ENCODE measurements around the gene LTB4R.

The LTB4R gene

DNA sequence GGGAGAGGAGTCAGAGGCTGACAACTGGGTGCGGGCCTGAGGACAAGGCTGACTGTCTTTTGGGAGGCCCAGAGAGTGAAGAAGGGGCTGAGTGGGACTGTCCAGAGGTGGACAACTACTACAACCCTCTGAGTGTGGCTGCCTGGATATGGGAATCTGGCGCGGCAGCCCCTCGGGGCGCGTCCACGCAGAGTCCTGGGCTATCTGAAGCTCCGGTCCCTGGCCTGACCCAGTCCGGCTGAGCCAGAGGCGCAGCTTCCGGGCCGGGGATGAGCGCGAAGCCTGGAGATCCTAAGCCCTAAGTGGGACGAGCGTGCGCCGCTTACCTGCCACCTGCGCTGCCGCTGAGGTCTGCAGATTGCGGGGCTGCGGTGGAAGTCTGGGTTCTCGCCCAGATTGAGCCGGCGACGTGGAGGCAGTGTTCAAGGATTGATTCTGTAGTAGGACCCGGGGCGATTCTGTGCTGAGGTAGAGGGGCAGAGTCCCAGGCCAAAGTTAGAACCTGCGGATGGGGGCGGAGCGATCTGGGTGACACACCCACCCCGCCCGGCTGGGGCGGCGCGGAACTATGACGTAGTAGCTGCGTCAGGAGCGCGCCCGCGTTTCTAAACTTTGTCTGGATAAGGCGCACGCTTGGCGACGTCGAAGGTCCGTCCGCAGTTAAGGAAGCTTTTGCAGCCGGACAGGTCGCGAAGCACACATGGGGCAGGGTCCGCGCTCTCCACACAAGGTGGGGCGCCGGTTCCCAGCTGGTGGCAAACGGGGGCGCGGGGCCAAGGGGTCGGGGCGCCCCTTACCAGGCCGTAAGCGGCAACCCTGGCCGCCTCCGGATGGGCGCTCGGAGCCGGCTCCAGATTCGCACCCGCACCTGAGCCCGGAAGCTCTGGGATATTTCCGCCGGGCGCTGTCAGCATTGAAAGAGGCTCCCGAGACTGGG, 11.8 kb upstream of the LTB4R start, which contains the start of the genes DHRS1 and NOP9:
Gene DHRS1, minus strand, starts transcription at position 526 of the 937 bp plus-strand sequence. CDS start 674 bp downstream, outside the sequence.
Gene NOP9, plus strand, starts transcription at position 596 of the 937 bp plus-strand sequence. Its CDS starts 105 bp downstream, at position 701.
- H3K9me3 ChIP-seq (ENCODE audit: insufficient read depth, low read length): no peaks in the 10 kb centered on the region
- H3K4me1 ChIP-seq (ENCODE audit: low read length): peaks cover 27% of the 10 kb centered on the region
- no peak for TF ChIP-seq CTCF (IDR thresholded peaks at IDR 0.05; ENCODE audit: low read depth, low read length)
- TF ChIP-seq EZH2phosphoT487 (IDR thresholded peaks at IDR 0.05; ENCODE audit: low read depth): no peak
- peaks cover 20% of the 10 kb centered on the region for H3K79me2 ChIP-seq (ENCODE audit: low read length)
- H3K36me3 ChIP-seq (replicated peaks; ENCODE audit: low read depth, low read length): peaks cover 31% of the 10 kb centered on the region
- peak within 1 kb of the TSS; percentile 94; the same call in 1 of the 2 replicates for H2AFZ ChIP-seq (ENCODE audit: low read depth, low read length)
- H3K27ac ChIP-seq (ENCODE audit: low read length): no peak within 1 kb of the TSS
- H3K27me3 ChIP-seq (ENCODE audit: low read depth, low read length): no peaks in the 10 kb centered on the region
- peak within 1 kb of the TSS; percentile 74 for H3K9ac ChIP-seq (ENCODE audit: low read length)
- H4K20me1 ChIP-seq (ENCODE audit: insufficient read depth, low read length): no peaks in the 10 kb centered on the region
- peak within 1 kb of the TSS; percentile 98 for H3K4me3 ChIP-seq (ENCODE audit: low read length)
- peak within 1 kb of the TSS; percentile 97 for H3K4me2 ChIP-seq (ENCODE audit: low read length)

DNA sequence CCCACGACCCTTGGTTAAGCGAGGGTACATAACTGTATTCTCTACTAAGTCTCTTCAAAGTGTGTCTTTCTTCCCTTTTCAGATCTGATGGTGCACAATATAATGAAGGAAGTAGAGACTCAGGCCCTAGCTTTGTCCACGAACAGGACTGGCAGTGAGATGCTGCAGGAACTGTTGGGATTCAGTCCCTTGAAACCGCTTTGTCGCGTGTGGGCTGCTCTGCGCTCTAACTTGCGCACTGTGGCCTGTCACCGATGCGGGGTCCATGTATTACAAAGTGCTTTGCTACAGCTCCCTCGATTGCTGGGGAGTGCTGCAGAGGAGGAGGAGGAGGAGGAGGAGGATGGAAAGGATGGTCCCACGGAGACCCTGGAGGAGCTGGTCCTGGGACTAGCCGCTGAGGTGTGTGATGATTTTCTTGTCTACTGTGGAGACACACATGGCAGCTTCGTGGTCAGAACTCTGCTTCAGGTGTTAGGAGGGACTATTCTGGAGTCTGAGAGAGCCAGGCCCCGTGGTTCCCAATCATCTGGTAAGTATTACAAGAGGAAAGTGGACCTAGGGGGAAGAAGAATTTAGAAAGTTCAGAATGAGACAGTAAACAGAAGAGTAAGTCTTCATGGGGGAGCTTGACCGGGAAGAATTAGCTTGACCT, 10.8 kb upstream of the LTB4R start:
- no peaks in the 10 kb centered on the region for H3K27me3 ChIP-seq (ENCODE audit: low read depth, low read length)
- TF ChIP-seq CTCF (IDR thresholded peaks at IDR 0.05; ENCODE audit: low read depth, low read length): no peak
- no peak for TF ChIP-seq EZH2phosphoT487 (IDR thresholded peaks at IDR 0.05; ENCODE audit: low read depth)
- no peaks in the 10 kb centered on the region for H3K9me3 ChIP-seq (ENCODE audit: insufficient read depth, low read length)
- H3K4me1 ChIP-seq (ENCODE audit: low read length): peaks cover 27% of the 10 kb centered on the region
- peaks cover 39% of the 10 kb centered on the region for H3K36me3 ChIP-seq (replicated peaks; ENCODE audit: low read depth, low read length)
- peak overlapping the region; percentile 74 for H3K9ac ChIP-seq (ENCODE audit: low read length)
- H3K79me2 ChIP-seq (ENCODE audit: low read length): peaks cover 20% of the 10 kb centered on the region
- no peak overlapping the region for H2AFZ ChIP-seq (ENCODE audit: low read depth, low read length)
- H3K4me2 ChIP-seq (ENCODE audit: low read length): peak overlapping the region; percentile 90
- no peaks in the 10 kb centered on the region for H4K20me1 ChIP-seq (ENCODE audit: insufficient read depth, low read length)
- H3K27ac ChIP-seq (ENCODE audit: low read length): no peak overlapping the region
- peak overlapping the region; percentile 98 for H3K4me3 ChIP-seq (ENCODE audit: low read length)

DNA sequence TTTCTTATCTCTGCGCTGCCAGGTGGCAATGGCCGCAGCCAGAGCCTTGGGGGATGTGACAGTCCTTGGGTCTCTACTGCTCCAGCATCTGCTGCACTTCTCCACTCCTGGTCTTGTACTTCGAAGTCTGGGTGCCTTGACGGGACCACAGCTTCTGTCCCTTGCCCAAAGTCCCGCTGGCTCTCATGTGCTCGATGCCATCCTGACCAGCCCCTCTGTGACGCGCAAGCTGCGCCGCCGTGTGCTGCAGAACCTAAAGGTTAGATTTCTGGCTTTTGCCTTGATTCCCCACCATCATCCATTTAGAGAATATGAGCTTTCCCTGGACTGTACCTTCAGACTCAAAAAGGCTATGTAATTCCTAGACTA, 7.3 kb upstream of the LTB4R start:
- no peak overlapping the region for H3K9ac ChIP-seq (ENCODE audit: low read length)
- H3K27ac ChIP-seq (ENCODE audit: low read length): no peak overlapping the region
- TF ChIP-seq CTCF (IDR thresholded peaks at IDR 0.05; ENCODE audit: low read depth, low read length) (no peak), EZH2phosphoT487 (IDR thresholded peaks at IDR 0.05; ENCODE audit: low read depth) (no peak)
- H2AFZ ChIP-seq (ENCODE audit: low read depth, low read length): no peak overlapping the region
- peaks cover 53% of the 10 kb centered on the region for H3K36me3 ChIP-seq (replicated peaks; ENCODE audit: low read depth, low read length)
- no peaks in the 10 kb centered on the region for H4K20me1 ChIP-seq (ENCODE audit: insufficient read depth, low read length)
- no peak overlapping the region for H3K4me2 ChIP-seq (ENCODE audit: low read length)
- H3K9me3 ChIP-seq (ENCODE audit: insufficient read depth, low read length): no peaks in the 10 kb centered on the region
- H3K27me3 ChIP-seq (ENCODE audit: low read depth, low read length): no peaks in the 10 kb centered on the region
- H3K4me3 ChIP-seq (ENCODE audit: low read length): no peak overlapping the region
- peaks cover 17% of the 10 kb centered on the region for H3K4me1 ChIP-seq (ENCODE audit: low read length)
- peaks cover 20% of the 10 kb centered on the region for H3K79me2 ChIP-seq (ENCODE audit: low read length)

GRCh38 chr14:24307156-24307574, 4.1 kb upstream of the LTB4R start:
- no peak overlapping the region for H3K27ac ChIP-seq (ENCODE audit: low read length)
- no peaks in the 10 kb centered on the region for H3K27me3 ChIP-seq (ENCODE audit: low read depth, low read length)
- no peak overlapping the region for H2AFZ ChIP-seq (ENCODE audit: low read depth, low read length)
- H3K9ac ChIP-seq (ENCODE audit: low read length): no peak overlapping the region
- H3K4me3 ChIP-seq (ENCODE audit: low read length): no peak overlapping the region
- no peaks in the 10 kb centered on the region for H3K9me3 ChIP-seq (ENCODE audit: insufficient read depth, low read length)
- no peak for TF ChIP-seq EZH2phosphoT487 (IDR thresholded peaks at IDR 0.05; ENCODE audit: low read depth)
- no peak for TF ChIP-seq CTCF (IDR thresholded peaks at IDR 0.05; ENCODE audit: low read depth, low read length)
- H3K79me2 ChIP-seq (ENCODE audit: low read length): no peaks in the 10 kb centered on the region
- H3K4me1 ChIP-seq (ENCODE audit: low read length): peaks cover 4% of the 10 kb centered on the region
- no peaks in the 10 kb centered on the region for H4K20me1 ChIP-seq (ENCODE audit: insufficient read depth, low read length)
- no peak overlapping the region for H3K4me2 ChIP-seq (ENCODE audit: low read length)
- H3K36me3 ChIP-seq (replicated peaks; ENCODE audit: low read depth, low read length): peaks cover 44% of the 10 kb centered on the region

All from OCI-LY3 (cell line).